ENCODE data around the gene MSLN. TPM values are rescaled to one million over a fixed set of nuclear protein-coding genes. Genes with fewer than 3 reads are reported as not detected.
"Not testable (repeated sequence)": the region's sequence is repeated elsewhere in the genome, so short reads cannot be mapped to it uniquely, and the experiment has no call there.

The MSLN gene
- total RNA-seq, 1 donor, result under 0.01 TPM

GRCh38 chr16:751152-752006 lies 9.2 kb upstream of the MSLN start:
- Histone ChIP-seq H3K4me2 (ENCODE audit: insufficient read depth, low read length) (no peak overlapping the region), H3K79me2 (ENCODE audit: insufficient read depth, low read length) (no peaks in the 10 kb centered on the region)

GRCh38 chr16:752007-752312 lies 8.6 kb upstream of the MSLN start:
- no peak for DNase-seq (ENCODE audit: insufficient read length, low spot score, missing footprints)
- Histone ChIP-seq H3K36me3 (ENCODE audit: insufficient read depth, low read length) (no peaks in the 10 kb centered on the region), H3K4me3 (ENCODE audit: insufficient read depth, low read length) (no peak overlapping the region), H3K4me1 (ENCODE audit: insufficient read depth, low read length) (no peaks in the 10 kb centered on the region), H3K9me3 (ENCODE audit: low read depth, low read length) (no peaks in the 10 kb centered on the region), H4K20me1 (ENCODE audit: insufficient read depth, low read length) (no peaks in the 10 kb centered on the region), H3K27me3 (ENCODE audit: insufficient read depth, low read length) (peaks cover 12% of the 10 kb centered on the region), H3K4me2 (ENCODE audit: insufficient read depth, low read length) (no peak overlapping the region), H3K79me2 (ENCODE audit: insufficient read depth, low read length) (no peaks in the 10 kb centered on the region), H2AFZ (ENCODE audit: low read length) (no peak overlapping the region), H3K27ac (ENCODE audit: low read depth, low read length) (no peak overlapping the region)
- TF ChIP-seq CTCF (IDR thresholded peaks at IDR 0.05; ENCODE audit: extremely low read depth, low read depth, low read length), result no peak

More at GRCh38 chr16:751152-752006, 9.2 kb upstream of the MSLN start:
- TF ChIP-seq CTCF (IDR thresholded peaks at IDR 0.05; ENCODE audit: extremely low read depth, low read depth, low read length), result no peak
- H2AFZ ChIP-seq (ENCODE audit: low read length), result no peak overlapping the region
- H3K27me3 ChIP-seq (ENCODE audit: insufficient read depth, low read length), result peaks cover 12% of the 10 kb centered on the region
- H3K27ac ChIP-seq (ENCODE audit: low read depth, low read length), result no peak overlapping the region
- no peaks in the 10 kb centered on the region for H3K36me3 ChIP-seq (ENCODE audit: insufficient read depth, low read length)
- no peak overlapping the region for H3K4me3 ChIP-seq (ENCODE audit: insufficient read depth, low read length)
- no peaks in the 10 kb centered on the region for H3K9me3 ChIP-seq (ENCODE audit: low read depth, low read length)
- DNase-seq (ENCODE audit: insufficient read length, low spot score, missing footprints), result no peak
- H3K4me1 ChIP-seq (ENCODE audit: insufficient read depth, low read length), result no peaks in the 10 kb centered on the region
- no peaks in the 10 kb centered on the region for H4K20me1 ChIP-seq (ENCODE audit: insufficient read depth, low read length)

GRCh38 chr16:754121-754607 lies 6.4 kb upstream of the MSLN start:
- H3K27ac ChIP-seq (ENCODE audit: low read depth, low read length); H3K4me1 ChIP-seq (ENCODE audit: insufficient read depth, low read length); H3K9me3 ChIP-seq (ENCODE audit: low read depth, low read length); H3K4me3 ChIP-seq (ENCODE audit: insufficient read depth, low read length); H3K79me2 ChIP-seq (ENCODE audit: insufficient read depth, low read length); H2AFZ ChIP-seq (ENCODE audit: low read length); DNase-seq (ENCODE audit: insufficient read length, low spot score, missing footprints); H3K4me2 ChIP-seq (ENCODE audit: insufficient read depth, low read length); H3K36me3 ChIP-seq (ENCODE audit: insufficient read depth, low read length); H4K20me1 ChIP-seq (ENCODE audit: insufficient read depth, low read length): not testable (repeated sequence)
- peaks cover 12% of the 10 kb centered on the region for H3K27me3 ChIP-seq (ENCODE audit: insufficient read depth, low read length)

GRCh38 chr16:754656-755055 lies 5.9 kb upstream of the MSLN start:
- no peak for TF ChIP-seq CTCF (IDR thresholded peaks at IDR 0.05; ENCODE audit: extremely low read depth, low read depth, low read length)
- Histone ChIP-seq H3K9me3 (ENCODE audit: low read depth, low read length) (no peaks in the 10 kb centered on the region), H3K4me3 (ENCODE audit: insufficient read depth, low read length) (no peak overlapping the region), H3K27ac (ENCODE audit: low read depth, low read length) (no peak overlapping the region), H4K20me1 (ENCODE audit: insufficient read depth, low read length) (no peaks in the 10 kb centered on the region), H3K36me3 (ENCODE audit: insufficient read depth, low read length) (no peaks in the 10 kb centered on the region), H3K27me3 (ENCODE audit: insufficient read depth, low read length) (peaks cover 12% of the 10 kb centered on the region), H3K79me2 (ENCODE audit: insufficient read depth, low read length) (no peaks in the 10 kb centered on the region), H3K4me1 (ENCODE audit: insufficient read depth, low read length) (no peaks in the 10 kb centered on the region), H2AFZ (ENCODE audit: low read length) (no peak overlapping the region), H3K4me2 (ENCODE audit: insufficient read depth, low read length) (no peak overlapping the region)
- no peak for DNase-seq (ENCODE audit: insufficient read length, low spot score, missing footprints)

Data from osteoblast (primary cell).